LoVo (cell line): ENCODE measurements around the gene PSMB2.

Source experiments
- DNase-seq: peaks from one replicate; pipeline ENCODE4 v3.0.0-alpha.2; 2016; ENCODE audit warnings: low spot score

The PSMB2 gene

DNA sequence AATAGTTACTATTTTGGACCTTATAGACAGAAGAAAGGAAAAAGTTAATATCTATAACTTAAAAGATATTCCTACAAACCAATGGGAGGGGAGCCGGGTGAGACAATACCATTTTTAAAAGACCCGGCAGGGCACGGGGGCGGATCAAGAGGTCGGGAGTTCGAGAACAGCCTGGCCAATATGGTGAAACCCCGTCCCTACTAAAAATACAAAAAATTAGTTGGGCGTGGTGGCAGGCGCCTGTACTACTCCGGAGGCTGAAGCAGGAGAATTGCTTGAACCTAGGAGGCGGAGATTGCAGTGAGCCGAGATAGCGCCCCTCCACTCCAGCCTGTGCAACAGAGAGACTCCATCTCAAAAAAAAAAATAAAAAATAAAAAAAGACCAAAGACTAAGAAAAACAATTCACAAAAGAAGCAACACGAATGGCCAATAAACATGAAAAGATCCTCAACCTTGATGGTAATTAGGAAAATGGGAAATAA lies 1.2 kb upstream of the PSMB2 start:
- DNase-seq, result peak; percentile 4

GRCh38 chr1:35640380-35641232 lies 720 bp downstream of the PSMB2 start:
- DNase-seq, result no peak

DNA sequence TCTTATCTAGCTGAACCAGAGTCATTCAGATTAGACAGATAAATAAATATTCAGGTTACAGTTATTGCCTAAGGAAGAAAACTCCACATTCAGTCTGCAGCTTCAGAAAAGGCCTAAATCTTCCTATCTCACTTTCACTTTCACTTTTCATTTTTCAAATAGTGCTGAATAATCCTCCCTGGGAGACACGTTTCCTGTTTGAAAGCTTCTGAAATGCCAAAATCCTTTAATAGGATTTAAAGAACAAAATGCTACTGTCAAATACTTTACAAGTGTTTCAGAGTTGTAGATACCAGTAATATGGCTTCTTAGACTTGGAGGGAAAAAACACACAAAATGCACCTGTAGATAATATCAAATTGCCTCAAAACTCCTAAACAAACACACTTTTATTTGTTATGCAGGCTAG lies 3.9 kb downstream of the PSMB2 start:
- DNase-seq, result peak; percentile 47

DNA sequence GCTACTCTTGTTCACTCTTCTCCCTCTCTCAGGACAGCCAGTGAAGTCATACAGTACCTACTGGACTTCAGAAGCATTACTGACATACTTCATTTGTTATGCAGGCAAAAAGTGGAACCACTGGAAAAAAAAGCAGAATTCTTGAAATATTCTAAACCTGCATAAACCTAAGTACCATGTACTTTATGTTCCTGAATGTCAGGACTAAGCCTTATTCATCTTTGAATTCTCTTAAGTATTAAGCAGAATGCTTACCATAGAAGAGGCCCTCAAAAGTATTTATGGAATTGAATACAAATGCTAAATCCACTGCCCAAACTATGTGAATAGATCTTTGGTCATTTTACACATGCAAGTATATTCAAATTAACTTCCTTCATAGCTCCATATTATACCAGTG lies 7.8 kb downstream of the PSMB2 start:
- no peak for DNase-seq

- DNase-seq, result no peak
Measured at GRCh38 chr1:35631396-35631795, 9.9 kb downstream of the PSMB2 start.

DNA sequence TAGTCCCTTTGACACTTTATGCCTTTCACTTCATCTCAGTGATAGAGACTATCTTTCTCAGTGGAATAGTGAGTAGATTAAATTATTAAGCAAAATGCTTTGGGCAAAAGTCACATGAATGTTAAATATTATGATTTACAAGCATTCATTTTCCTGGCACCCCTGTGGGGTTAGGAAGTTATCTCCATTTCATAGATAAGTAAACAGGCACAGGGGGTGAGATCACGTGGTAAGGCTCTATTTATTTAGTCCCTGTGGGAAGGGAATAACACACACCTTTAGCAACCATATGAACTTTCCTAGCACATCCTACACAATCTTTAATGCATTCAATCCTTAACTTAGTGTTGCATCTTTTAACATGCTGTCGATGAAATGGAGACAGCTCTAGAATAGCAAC lies 12.3 kb downstream of the PSMB2 start:
- no peak for DNase-seq

DNA sequence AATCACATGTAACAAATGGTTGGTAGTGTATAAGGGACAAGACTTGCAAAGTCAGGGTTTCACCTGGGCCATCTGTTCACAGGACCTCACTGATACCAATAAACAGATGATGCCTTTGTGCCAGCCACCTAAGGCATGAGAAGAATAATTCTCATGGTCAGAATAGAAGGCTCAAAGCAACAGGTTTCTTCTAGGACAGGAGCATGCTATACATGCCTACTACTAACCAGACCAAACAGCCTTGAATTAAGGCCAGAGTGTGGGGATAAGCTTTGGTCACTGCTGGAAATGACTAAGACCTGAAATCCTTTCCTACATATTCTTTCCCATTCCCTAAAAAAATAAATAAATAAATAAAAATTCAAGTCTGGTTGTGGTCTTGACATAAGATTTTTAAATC lies 17.5 kb downstream of the PSMB2 start:
- no peak for DNase-seq

- DNase-seq, result no peak
Measured at GRCh38 chr1:35622510-35623178, 18.7 kb downstream of the PSMB2 start.

DNA sequence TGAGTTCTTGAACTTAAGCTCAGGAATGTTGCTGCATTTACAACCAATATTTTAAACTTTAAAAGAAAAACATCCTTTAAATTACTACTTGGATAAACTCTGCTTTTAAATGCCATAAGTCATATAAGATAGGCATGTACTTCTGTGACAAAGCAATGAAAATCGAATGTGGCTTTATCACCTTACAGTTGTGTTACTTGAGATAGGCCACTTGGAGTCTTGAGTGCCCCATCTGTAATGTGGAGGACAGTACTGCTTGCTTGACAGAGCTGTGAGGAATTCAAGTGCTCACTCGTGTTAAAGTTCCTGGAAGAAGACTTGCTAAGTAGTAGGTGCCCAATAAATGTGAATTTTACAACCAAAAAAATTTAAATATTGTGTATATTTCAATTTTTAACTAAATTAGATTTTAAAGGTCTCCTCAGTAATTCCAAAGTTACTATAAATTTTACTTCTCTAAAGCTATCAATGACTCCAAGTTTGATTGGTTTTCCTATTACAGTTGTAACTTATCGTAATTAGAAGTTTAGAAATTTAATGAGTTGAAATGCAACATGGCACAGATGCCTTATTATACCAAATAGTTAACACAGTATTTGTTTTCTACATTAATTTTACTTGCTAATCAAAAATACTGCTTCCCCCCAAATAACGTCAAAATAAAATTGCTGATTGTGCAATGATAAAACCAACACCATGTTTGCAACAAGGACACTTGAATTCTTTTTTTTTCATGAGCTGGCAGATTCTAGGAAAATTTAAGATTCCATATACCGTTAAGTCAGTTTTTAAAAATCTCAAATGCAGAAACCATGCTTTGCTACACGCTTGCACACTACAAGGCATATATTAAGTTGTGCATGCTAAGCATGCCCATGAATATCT lies 21.8 kb downstream of the PSMB2 start:
- DNase-seq, result no peak

DNA sequence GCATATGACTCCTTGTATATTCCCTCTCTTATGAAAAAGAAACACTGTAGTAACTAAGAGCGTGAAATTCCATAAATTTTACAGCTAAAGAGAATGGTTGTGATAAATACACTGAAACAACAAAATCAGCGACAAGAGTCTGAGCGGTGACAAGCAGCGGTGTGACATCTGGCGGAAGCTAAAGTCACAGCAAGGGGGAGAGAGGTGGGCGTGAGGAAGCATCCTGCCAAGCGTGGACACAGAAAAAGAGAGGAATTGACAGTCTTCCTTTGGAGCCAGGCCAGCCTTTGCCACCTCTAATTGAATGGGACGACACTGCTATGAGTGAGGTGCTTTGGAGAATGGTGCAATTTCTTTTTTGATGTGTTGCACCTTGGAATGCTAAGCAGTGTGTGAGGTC lies 25.9 kb downstream of the PSMB2 start:
- DNase-seq, result no peak

DNA sequence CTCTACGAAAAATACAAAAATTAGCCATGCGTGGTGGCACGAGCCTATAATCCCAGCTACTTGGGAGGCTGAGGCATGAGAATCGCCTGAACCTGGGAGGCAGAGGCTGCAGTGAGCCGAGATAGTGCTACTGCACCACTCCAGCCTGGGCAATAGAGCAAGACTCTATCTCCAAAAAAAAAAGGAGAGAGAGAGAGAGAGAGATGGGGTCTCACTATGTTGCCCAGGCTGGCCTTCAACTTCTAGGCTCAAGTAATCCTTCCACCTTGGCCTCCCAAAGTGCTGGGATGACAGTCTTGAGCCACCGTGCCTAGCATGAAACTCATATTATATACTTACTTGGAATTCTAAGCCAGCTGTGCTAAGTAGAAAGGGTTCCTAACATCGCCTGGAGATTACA lies 29.7 kb downstream of the PSMB2 start:
- DNase-seq, result no peak

DNA sequence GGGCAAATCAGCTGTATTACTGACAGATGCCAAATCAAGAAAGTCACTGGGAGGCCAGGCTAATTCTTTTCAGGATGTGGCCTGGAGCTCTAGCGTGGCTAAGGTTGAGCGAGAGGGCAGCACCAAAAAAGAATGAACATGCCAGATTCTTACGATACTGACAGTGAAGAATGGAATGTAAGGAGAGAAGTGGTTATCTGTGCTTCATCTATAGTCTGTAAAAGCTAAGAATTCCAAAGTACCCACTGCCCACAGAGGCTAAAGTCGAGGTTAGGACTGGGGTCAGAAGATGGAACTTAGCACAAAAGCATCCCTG lies 35.5 kb downstream of the PSMB2 start:
- no peak for DNase-seq

DNA sequence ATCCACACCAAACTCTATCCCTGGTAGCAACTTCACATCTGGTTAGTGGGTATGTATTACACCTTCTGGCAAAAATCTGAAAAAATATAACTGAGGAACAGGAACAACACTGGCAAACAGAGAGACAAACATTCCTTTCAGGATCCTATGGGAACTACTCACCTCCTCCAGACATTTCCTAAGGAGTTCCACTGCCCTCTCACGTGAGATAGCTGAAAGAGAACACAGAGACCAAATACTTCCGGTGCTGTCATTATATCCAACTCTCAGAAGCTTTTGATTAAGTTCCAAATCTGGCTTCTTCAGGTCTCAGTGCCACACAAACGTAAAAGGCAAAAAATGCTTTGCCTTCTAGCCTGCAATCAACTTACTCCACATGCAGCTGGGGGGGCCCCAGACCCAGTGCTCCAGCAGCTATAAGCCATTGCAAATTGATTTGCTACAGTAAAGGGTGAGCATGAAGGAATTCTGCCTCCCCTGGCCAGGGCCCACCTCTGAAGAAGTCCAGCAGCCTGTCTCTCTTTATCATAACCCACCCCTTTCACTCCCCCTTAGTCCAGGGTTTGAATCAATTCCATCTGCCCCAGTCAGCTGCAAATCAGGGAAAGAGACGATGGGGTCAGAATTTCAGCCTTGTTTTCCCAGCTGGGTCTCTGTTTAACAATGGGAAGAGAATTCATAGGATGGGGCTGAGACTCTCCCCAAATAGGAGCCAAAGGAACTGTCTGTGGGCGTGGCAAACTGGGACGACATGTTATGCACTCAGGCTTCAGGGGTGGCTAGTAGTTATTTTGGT lies 36.1 kb downstream of the PSMB2 start:
- no peak for DNase-seq

GRCh38 chr1:35603941-35604340 lies 37.4 kb downstream of the PSMB2 start:
- DNase-seq, result no peak

DNA sequence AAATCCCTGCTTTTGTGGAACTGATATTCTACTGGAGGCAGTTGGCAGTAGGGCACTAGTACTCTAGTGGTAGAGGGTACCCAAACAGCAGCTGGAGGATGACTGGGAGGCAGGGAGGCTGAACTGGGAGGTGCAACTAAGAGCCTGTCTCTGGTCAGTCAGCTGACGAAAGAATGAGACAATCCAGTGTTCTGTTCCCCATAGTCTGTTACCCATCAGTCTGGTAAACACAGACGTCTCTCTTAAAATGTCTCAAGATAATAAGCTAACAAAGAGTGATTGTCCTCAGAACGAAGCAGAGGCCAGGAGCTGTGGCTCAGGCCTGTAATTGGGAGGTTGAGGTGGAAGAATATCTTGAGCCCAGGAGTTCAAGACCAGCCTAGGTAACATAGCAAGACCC lies 37.9 kb downstream of the PSMB2 start:
- no peak for DNase-seq

DNA sequence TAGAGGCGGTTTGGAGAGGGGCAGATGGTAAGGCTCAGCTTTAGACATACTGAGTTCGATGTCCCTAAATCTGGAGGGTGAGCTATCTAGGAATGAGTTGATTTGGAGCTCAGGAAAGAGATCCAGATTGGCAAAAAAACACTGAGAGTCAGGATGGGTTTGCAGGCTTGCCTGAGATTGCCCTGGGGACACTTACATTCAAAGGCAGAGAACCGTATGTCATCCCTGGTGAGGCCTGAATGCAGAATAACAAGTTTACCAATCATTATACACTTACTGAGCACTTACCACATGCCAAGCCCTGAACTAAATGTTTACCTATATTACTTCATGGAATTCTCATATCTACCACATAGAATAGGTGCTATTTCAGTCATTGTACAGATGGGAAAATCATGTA lies 40.7 kb downstream of the PSMB2 start:
- no peak for DNase-seq

GRCh38 chr1:35599411-35599810 lies 41.9 kb downstream of the PSMB2 start:
- DNase-seq, result no peak

- no peak for DNase-seq
Measured at GRCh38 chr1:35598895-35599294, 42.4 kb downstream of the PSMB2 start.

GRCh38 chr1:35597870-35598269 lies 43.5 kb downstream of the PSMB2 start:
- no peak for DNase-seq

- DNase-seq, result no peak
Measured at GRCh38 chr1:35595684-35596083, 45.6 kb downstream of the PSMB2 start.

GRCh38 chr1:35594005-35594760 lies 47.1 kb downstream of the PSMB2 start:
- no peak for DNase-seq
